Ascending aorta (tissue), 2 donors: ENCODE measurements around the gene SCAMP5. TPM values are rescaled to one million over a fixed set of nuclear protein-coding genes. Genes with fewer than 3 reads are reported as not detected.

Experiments used
- DNase-seq, 2 donors: peaks; one replicate each; pipeline ENCODE4 v3.0.0-alpha.2; 2019; ENCODE audit warnings: low spot score in 2 of 2
- H3K27ac ChIP-seq, 2 donors: fragments of 200-600 bp; sonication (generic); one replicate each; pipeline ENCODE4 v1.5.1; 2016 to 2017; ENCODE audit warnings: mild to moderate bottlenecking in 1 of 2
- H3K27me3 ChIP-seq: fragments of 200-600 bp; sonication (generic); one replicate; pipeline ENCODE4 v1.5.1; 2017
- H3K36me3 ChIP-seq, 2 donors: fragments of 200-600 bp; sonication (generic); one replicate each; pipeline ENCODE4 v1.5.1; 2016
- H3K4me1 ChIP-seq, 2 donors: fragments of 200-600 bp; sonication (generic); one replicate each; pipeline ENCODE4 v1.5.1; 2016 to 2017; ENCODE audit warnings: mild to moderate bottlenecking in 1 of 2
- H3K4me3 ChIP-seq, 2 donors: fragments of 200-600 bp; sonication (generic); one replicate each; pipeline ENCODE4 v1.5.1; 2016 to 2017; ENCODE audit warnings: mild to moderate bottlenecking in 1 of 2
- H3K9me3 ChIP-seq, 2 donors: fragments of 200-600 bp; sonication (generic); one replicate each; pipeline ENCODE4 v1.5.1; 2016
- intact Hi-C: fragments of 100-400 bp; cut with DNase I; formaldehyde crosslinking; loops from one replicate; pipeline ENCODE4 v1.15.1; 2023
- total RNA-seq: library from RNA; depleted of rRNA; stranded (reverse); fragments of >200 nt; gene quantifications from one replicate; pipeline ENCODE4 v1.1.0, GENCODE V29; 2016
- TF ChIP-seq, protein P1 (sequence below), 3 experiments: fragments of 200-600 bp in 2 of 3; fragments of 450-650 bp in 1 of 3; sonication (generic) in 2 of 3; IDR thresholded peaks; one replicate each; pipeline ENCODE4 v1.5.1; 2016 to 2019; ENCODE audit warnings: antibody characterized with exemption in 3 of 3, mild to moderate bottlenecking in 1 of 3, moderate library complexity in 1 of 3

The SCAMP5 gene
- total RNA-seq, 1 donor from 2014 or later: 0.43 TPM

DNA sequence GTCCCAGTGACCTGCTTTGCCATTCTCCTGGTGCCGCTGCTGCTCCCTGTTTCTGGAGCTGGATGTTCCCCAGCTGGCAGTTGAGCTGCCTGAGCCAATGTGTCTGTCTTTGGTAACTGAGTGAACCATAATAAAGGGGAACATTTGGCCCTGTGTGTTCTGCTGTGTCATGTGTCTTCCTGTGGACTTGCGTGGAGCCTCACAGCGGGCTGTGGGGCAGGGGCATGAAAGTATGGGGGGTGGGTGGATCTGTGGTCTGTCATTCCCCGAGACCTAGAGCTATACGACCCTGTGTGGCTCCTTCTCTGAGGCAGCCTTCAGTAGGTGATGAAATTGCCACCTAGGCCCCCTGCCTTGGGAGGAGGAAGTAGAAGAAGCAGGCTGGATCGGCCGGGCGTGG, 26.0 kb downstream of the SCAMP5 start:
- peaks cover 4 to 10% of the 10 kb centered on the region in 2 donors for H3K4me1 ChIP-seq
- no peak overlapping the region for H3K27ac ChIP-seq
- intact Hi-C loops: loop anchor here (10.0 kb wide), 3 partner anchors 313 to 433 kb away; partner anchors contain the start of genes COMMD4, MAN2C1 and SIN3A
- no peaks in the 10 kb centered on the region for H3K27me3 ChIP-seq
- H3K9me3 ChIP-seq: no peaks in the 10 kb centered on the region
- DNase-seq: no peak
- peaks cover 0 to 4% of the 10 kb centered on the region in 2 donors for H3K36me3 ChIP-seq
- H3K4me3 ChIP-seq: no peak overlapping the region
- TF ChIP-seq, protein P1, sequence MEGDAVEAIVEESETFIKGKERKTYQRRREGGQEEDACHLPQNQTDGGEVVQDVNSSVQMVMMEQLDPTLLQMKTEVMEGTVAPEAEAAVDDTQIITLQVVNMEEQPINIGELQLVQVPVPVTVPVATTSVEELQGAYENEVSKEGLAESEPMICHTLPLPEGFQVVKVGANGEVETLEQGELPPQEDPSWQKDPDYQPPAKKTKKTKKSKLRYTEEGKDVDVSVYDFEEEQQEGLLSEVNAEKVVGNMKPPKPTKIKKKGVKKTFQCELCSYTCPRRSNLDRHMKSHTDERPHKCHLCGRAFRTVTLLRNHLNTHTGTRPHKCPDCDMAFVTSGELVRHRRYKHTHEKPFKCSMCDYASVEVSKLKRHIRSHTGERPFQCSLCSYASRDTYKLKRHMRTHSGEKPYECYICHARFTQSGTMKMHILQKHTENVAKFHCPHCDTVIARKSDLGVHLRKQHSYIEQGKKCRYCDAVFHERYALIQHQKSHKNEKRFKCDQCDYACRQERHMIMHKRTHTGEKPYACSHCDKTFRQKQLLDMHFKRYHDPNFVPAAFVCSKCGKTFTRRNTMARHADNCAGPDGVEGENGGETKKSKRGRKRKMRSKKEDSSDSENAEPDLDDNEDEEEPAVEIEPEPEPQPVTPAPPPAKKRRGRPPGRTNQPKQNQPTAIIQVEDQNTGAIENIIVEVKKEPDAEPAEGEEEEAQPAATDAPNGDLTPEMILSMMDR (IDR thresholded peaks at IDR 0.05): no peak

DNA sequence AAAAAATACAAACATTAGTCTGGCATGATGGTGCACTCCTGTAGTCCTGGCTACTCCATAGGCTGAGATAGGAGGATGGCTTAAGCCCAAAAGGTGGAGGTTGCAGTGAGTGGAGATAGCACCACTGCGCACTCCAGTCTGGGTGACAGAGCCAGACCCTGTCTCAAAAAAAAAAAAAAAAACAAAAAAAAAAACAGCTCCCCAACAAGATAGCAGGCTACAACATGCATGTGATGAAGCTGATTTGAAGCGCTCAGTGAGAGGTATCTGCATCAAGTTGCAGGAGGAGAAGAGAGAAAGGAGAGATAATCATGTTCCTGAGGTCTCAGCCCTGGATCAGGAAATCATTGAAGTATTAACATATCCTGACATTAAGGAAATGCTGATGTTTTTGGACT, 27.4 kb downstream of the SCAMP5 start:
- Histone ChIP-seq H3K4me1 (peaks cover 4 to 10% of the 10 kb centered on the region in 2 donors), H3K36me3 (peaks cover 0 to 5% of the 10 kb centered on the region in 2 donors), H3K27me3 (no peaks in the 10 kb centered on the region), H3K9me3 (no peaks in the 10 kb centered on the region), H3K27ac (no peak overlapping the region), H3K4me3 (no peak overlapping the region)
- intact Hi-C loops: loop anchor here (1.0 to 10.0 kb wide), 6 partner anchors 28 to 432 kb away; partner anchors contain the start of genes COMMD4, MAN2C1, SCAMP5 and SIN3A
- DNase-seq: no peak
- TF ChIP-seq, protein P1 (IDR thresholded peaks at IDR 0.05): no peak

DNA sequence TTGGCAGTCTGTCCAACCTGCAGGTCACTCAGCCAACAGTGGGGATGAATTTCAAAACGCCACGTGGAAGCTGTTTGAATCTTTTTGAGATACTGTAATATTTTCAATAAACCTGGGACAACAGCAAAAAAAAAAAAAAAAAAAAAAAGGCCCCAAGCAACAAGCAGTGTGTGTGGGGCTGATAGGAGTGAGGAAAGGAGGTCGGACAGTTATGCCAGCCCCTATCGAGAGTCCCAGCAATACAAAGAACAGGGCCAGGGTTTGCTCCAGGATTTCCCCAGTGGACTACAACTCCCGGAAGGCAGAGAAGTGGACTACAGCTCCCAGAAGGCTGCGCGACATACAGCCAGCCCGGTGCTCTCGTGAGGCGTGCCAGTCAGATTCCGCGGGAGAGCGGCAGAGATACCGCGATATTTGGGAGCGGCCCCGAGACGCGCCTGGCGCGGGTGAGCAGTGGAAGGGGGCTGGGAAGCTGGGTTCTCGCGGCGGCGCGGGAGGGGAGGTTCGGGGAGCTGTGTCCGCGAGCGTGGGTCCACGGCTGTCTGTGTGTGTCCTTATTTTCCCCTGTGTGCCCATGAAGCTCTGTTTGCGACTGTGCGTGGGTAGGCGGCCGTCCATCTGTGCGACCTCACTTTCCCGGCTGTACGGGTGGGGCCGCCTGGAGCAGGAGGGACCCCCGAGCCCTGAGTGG, 28.0 kb downstream of the SCAMP5 start, which contains the start of gene PPCDC:
Gene PPCDC (plus strand): TSS at position 410 of the 691 bp plus-strand sequence. CDS start 4,729 bp downstream, outside the sequence.
- peak; percentile 85 to 98 for DNase-seq

DNA sequence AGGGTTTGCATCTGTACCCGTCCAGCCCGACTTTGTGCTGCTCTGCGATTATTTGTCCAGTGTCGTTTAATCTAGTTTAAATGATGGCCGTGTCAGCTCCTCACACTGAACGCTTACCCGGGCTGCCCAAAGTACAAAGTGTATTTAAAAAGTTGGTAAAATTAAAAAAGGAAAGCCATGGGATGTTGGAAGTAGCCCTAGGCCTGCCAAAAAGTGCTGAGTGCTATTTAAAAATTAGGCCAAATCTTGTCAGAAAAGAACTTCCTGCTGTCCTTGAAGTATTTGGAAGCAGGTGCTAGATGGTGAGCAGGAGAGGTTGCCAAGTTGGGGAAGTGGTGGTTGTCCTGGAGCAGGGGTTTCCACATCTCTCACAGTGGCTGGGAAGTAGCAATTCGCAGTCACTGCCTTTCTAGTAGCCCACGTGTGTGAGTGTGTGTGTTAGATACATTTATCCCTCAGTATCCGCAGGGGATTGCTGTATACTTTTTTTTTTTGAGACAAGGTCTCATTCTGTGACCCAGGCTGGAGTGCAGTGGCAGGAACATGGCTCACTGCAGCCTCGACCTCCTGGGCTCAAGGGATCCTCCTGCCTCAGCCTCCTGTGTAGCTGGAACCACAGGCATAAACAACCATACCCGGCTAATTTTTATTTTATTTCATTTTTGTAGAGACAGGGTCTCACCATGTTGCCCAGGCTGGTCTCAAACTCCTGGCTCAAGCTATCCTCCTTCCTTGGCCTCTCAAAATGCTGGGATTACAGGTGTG, 28.7 kb downstream of the SCAMP5 start:
- peaks cover 0 to 5% of the 10 kb centered on the region in 2 donors for H3K36me3 ChIP-seq
- H3K4me1 ChIP-seq: peaks cover 10 to 16% of the 10 kb centered on the region in 2 donors
- peak overlapping the region; percentile 78 to 91 for H3K27ac ChIP-seq
- no peaks in the 10 kb centered on the region for H3K27me3 ChIP-seq
- intact Hi-C loops: loop anchor here (1.0 to 10.0 kb wide), 6 partner anchors 29 to 431 kb away; partner anchors contain the start of genes COMMD4, MAN2C1, SCAMP5 and SIN3A
- peak overlapping the region; percentile 81 to 97 for H3K4me3 ChIP-seq
- TF ChIP-seq, protein P1 (IDR thresholded peaks at IDR 0.05): no peak
- H3K9me3 ChIP-seq: no peaks in the 10 kb centered on the region
- DNase-seq: no peak

More for the DNA sequence above, 28.0 kb downstream of the SCAMP5 start, which contains the start of gene PPCDC:
- Histone ChIP-seq H3K27ac (peak within 1 kb of the TSS; percentile 78 to 91), H3K4me1 (peaks cover 4 to 10% of the 10 kb centered on the region in 2 donors), H3K36me3 (peaks cover 0 to 5% of the 10 kb centered on the region in 2 donors), H3K27me3 (no peaks in the 10 kb centered on the region), H3K9me3 (no peaks in the 10 kb centered on the region), H3K4me3 (peak within 1 kb of the TSS; percentile 81 to 97)
- TF ChIP-seq, protein P1 (IDR thresholded peaks at IDR 0.05): no peak
- intact Hi-C loops: loop anchor here (1.0 to 10.0 kb wide), 6 partner anchors 29 to 431 kb away; partner anchors contain the start of genes COMMD4, MAN2C1, SCAMP5 and SIN3A

DNA sequence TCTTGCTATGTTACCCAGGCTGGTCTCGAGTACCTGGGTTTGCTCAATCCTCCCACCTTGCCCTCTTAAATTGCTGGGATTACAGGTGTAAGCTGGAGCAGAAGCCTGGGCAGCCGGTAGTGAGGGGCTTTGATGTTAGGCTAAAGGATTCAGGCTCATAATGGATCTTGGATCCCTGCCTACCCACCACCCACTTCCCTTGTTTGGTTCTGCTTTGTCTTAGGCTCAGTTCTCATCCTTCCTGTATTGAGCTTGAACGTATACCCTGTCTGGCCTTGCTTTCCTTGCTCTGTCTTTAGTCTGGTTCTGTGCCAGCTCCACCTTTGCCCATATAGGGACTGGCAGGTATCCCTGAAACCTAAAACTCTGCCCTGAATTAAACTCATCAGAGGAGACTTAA, 29.7 kb downstream of the SCAMP5 start:
- no peaks in the 10 kb centered on the region for H3K27me3 ChIP-seq
- H3K9me3 ChIP-seq: no peaks in the 10 kb centered on the region
- peaks cover 0 to 5% of the 10 kb centered on the region in 2 donors for H3K36me3 ChIP-seq
- H3K4me1 ChIP-seq: peaks cover 12 to 25% of the 10 kb centered on the region in 2 donors
- TF ChIP-seq, protein P1 (IDR thresholded peaks at IDR 0.05): no peak
- no peak overlapping the region for H3K27ac ChIP-seq
- no peak overlapping the region for H3K4me3 ChIP-seq
- DNase-seq: no peak
- intact Hi-C loops: loop anchor here (10.0 kb wide), 3 partner anchors 310 to 430 kb away; partner anchors contain the start of genes COMMD4, MAN2C1 and SIN3A
